GM10248 (cell line): ENCODE data around the gene CIDEB.
A peak's percentile ranks its signal among the peaks of the same experiment; 100 is the strongest.

ENCODE experiments used
- CTCF ChIA-PET: fragments of 300-600 bp; sonication (Branson Sonifier 250); formaldehyde crosslinking; extraction: SDS; loops from one replicate; lab custom pipeline; 2021; ENCODE audit warnings: antibody characterized with exemption; lab: Yijun Ruan, JAX
- POLR2A ChIA-PET: fragments of 350-650 bp; sonication (Branson Sonifier 250); formaldehyde crosslinking; extraction: SDS; loops from one replicate; lab custom pipeline; 2020; ENCODE audit warnings: antibody characterized with exemption; lab: Yijun Ruan, JAX
- DNase-seq: peaks from one replicate; pipeline ENCODE4 v3.0.0; 2012; ENCODE audit errors: extremely low spot score
- CTCF ChIP-seq: IDR thresholded peaks from 2 replicates; pipeline ENCODE4 v1.5.1; 2012; ENCODE audit warnings: mild to moderate bottlenecking, low read depth; ENCODE audit errors: extremely low read depth, missing control alignments, control extremely low read depth

CIDEB gene

GRCh38 chr14:24334431-24335291 is 26.9 kb upstream of the CIDEB start, which contains the start of gene ADCY4:
ADCY4 (minus strand) TSS chr14:24335071; CDS start chr14:24334652, 419 bp downstream.
- TF ChIP-seq CTCF: no peak
- CTCF ChIA-PET: interaction anchor here (1.1 to 21.9 kb wide), 17 partner anchors 11 to 125 kb away, joined by 3 to 629 read pairs (median 17); partner anchors contain the start of genes CBLN3, CIDEB, KHNYN and LTB4R
- POLR2A ChIA-PET: interaction anchor here (0.6 kb wide), 1 partner anchor 68 kb away, joined by 5 read pairs; no protein-coding TSS in a partner anchor
- no peak for DNase-seq

GRCh38 chr14:24332268-24332993 is 24.7 kb upstream of the CIDEB start:
- TF ChIP-seq CTCF: peak; percentile 73
- POLR2A ChIA-PET: interaction anchor here (0.9 to 1.4 kb wide), 3 partner anchors 97 to 105 kb away, joined by 3 to 10 read pairs (median 3); partner anchors contain the start of genes CBLN3 and KHNYN
- CTCF ChIA-PET: interaction anchor here (0.7 to 21.9 kb wide), 29 partner anchors 9 to 274 kb away, joined by 3 to 629 read pairs (median 14); partner anchors contain the start of genes CBLN3, CIDEB, KHNYN and LTB4R
- peak; percentile 91 for DNase-seq

GRCh38 chr14:24331731-24332267 is 24.0 kb upstream of the CIDEB start:
- no peak for DNase-seq
- no peak for TF ChIP-seq CTCF
- CTCF ChIA-PET: interaction anchor here (0.6 to 21.9 kb wide), 20 partner anchors 9 to 274 kb away, joined by 3 to 629 read pairs (median 18); partner anchors contain the start of genes CBLN3, CIDEB, KHNYN and LTB4R
- POLR2A ChIA-PET: no interaction called here

GRCh38 chr14:24330973-24331674 is 23.3 kb upstream of the CIDEB start:
- DNase-seq: no peak
- ChIA-PET CTCF (interaction anchor here (0.6 to 21.9 kb wide), 12 partner anchors 10 to 248 kb away, joined by 3 to 629 read pairs (median 28); partner anchors contain the start of genes CBLN3, CIDEB, KHNYN and LTB4R), POLR2A (no interaction called here)
- no peak for TF ChIP-seq CTCF

- no peak for DNase-seq
- ChIA-PET CTCF (interaction anchor here (1.1 to 21.9 kb wide), 9 partner anchors 11 to 112 kb away, joined by 3 to 629 read pairs (median 4); partner anchors contain the start of genes CBLN3, CIDEB, KHNYN and LTB4R2), POLR2A (no interaction called here)
- TF ChIP-seq CTCF: no peak
Measured at GRCh38 chr14:24329736-24330135, 22.0 kb upstream of the CIDEB start.
